ENCODE measurements around the gene FBN2. TPM values are rescaled to one million over a fixed set of nuclear protein-coding genes. Genes with fewer than 3 reads are reported as not detected.

The FBN2 gene
- total RNA-seq, 1 donor from 2014 or later: 1,151 TPM

- no peak overlapping the region for H3K4me3 Mint-ChIP-seq (ENCODE audit: unreplicated experiment)
- no peak for DNase-seq (ENCODE audit: extremely low spot score, unreplicated experiment)
- no peak for TF ChIP-seq CTCF (IDR thresholded peaks at IDR 0.05)
These were observed 312.6 kb downstream of the FBN2 start for GRCh38 chr5:128225245-128226030.

GRCh38 chr5:128224336-128224735 lies 313.7 kb downstream of the FBN2 start:
- Mint-ChIP-seq H3K4me1 (ENCODE audit: unreplicated experiment) (peaks cover 43% of the 10 kb centered on the region), H3K27ac (ENCODE audit: unreplicated experiment) (peak overlapping the region; percentile 24), H3K9me3 (ENCODE audit: unreplicated experiment) (peaks cover 8% of the 10 kb centered on the region), H3K4me3 (ENCODE audit: unreplicated experiment) (no peak overlapping the region), H3K27me3 (ENCODE audit: unreplicated experiment) (peaks cover 22% of the 10 kb centered on the region), H3K36me3 (ENCODE audit: unreplicated experiment) (no peaks in the 10 kb centered on the region)
- no peak for DNase-seq (ENCODE audit: extremely low spot score, unreplicated experiment)
- TF ChIP-seq CTCF (IDR thresholded peaks at IDR 0.05): no peak

More at GRCh38 chr5:128225245-128226030, 312.6 kb downstream of the FBN2 start:
- peaks cover 3% of the 10 kb centered on the region for H3K36me3 Mint-ChIP-seq (ENCODE audit: unreplicated experiment)
- H3K27ac Mint-ChIP-seq (ENCODE audit: unreplicated experiment): peak overlapping the region; percentile 44
- H3K4me1 Mint-ChIP-seq (ENCODE audit: unreplicated experiment): peaks cover 43% of the 10 kb centered on the region
- H3K27me3 Mint-ChIP-seq (ENCODE audit: unreplicated experiment): peaks cover 22% of the 10 kb centered on the region
- peaks cover 15% of the 10 kb centered on the region for H3K9me3 Mint-ChIP-seq (ENCODE audit: unreplicated experiment)

GRCh38 chr5:128220841-128221240 lies 317.2 kb downstream of the FBN2 start:
- H3K4me1 Mint-ChIP-seq (ENCODE audit: unreplicated experiment): peaks cover 38% of the 10 kb centered on the region
- no peak for TF ChIP-seq CTCF (IDR thresholded peaks at IDR 0.05)
- no peaks in the 10 kb centered on the region for H3K36me3 Mint-ChIP-seq (ENCODE audit: unreplicated experiment)

GRCh38 chr5:128216860-128217531 lies 321.0 kb downstream of the FBN2 start:
- no peak for TF ChIP-seq CTCF (IDR thresholded peaks at IDR 0.05)
- H3K27ac Mint-ChIP-seq (ENCODE audit: unreplicated experiment): peak overlapping the region; percentile 77
- no peaks in the 10 kb centered on the region for H3K36me3 Mint-ChIP-seq (ENCODE audit: unreplicated experiment)
- DNase-seq (ENCODE audit: extremely low spot score, unreplicated experiment): peak; percentile 87
- H3K4me3 Mint-ChIP-seq (ENCODE audit: unreplicated experiment): no peak overlapping the region
- H3K9me3 Mint-ChIP-seq (ENCODE audit: unreplicated experiment): peaks cover 8% of the 10 kb centered on the region
- H3K27me3 Mint-ChIP-seq (ENCODE audit: unreplicated experiment): peaks cover 15% of the 10 kb centered on the region
- H3K4me1 Mint-ChIP-seq (ENCODE audit: unreplicated experiment): peaks cover 27% of the 10 kb centered on the region

More at GRCh38 chr5:128220841-128221240, 317.2 kb downstream of the FBN2 start:
- Mint-ChIP-seq H3K4me3 (ENCODE audit: unreplicated experiment) (no peak overlapping the region), H3K27me3 (ENCODE audit: unreplicated experiment) (peaks cover 22% of the 10 kb centered on the region), H3K27ac (ENCODE audit: unreplicated experiment) (no peak overlapping the region), H3K9me3 (ENCODE audit: unreplicated experiment) (peaks cover 8% of the 10 kb centered on the region)
- no peak for DNase-seq (ENCODE audit: extremely low spot score, unreplicated experiment)

- H3K27me3 Mint-ChIP-seq (ENCODE audit: unreplicated experiment): peaks cover 15% of the 10 kb centered on the region
- H3K36me3 Mint-ChIP-seq (ENCODE audit: unreplicated experiment): no peaks in the 10 kb centered on the region
- peak overlapping the region; percentile 77 for H3K27ac Mint-ChIP-seq (ENCODE audit: unreplicated experiment)
- TF ChIP-seq CTCF (IDR thresholded peaks at IDR 0.05): no peak
- H3K4me3 Mint-ChIP-seq (ENCODE audit: unreplicated experiment): no peak overlapping the region
- DNase-seq (ENCODE audit: extremely low spot score, unreplicated experiment): no peak
- H3K4me1 Mint-ChIP-seq (ENCODE audit: unreplicated experiment): peaks cover 27% of the 10 kb centered on the region
- peaks cover 8% of the 10 kb centered on the region for H3K9me3 Mint-ChIP-seq (ENCODE audit: unreplicated experiment)
These were observed 321.8 kb downstream of the FBN2 start for GRCh38 chr5:128216285-128216684.
